Activated naive CD4-positive, alpha-beta T cell treated with anti-CD3 and anti-CD28 coated beads, Interleukin-2, amount 10 ng/mL, durations not matched to agents 7 days and 5 days (primary cell): ENCODE results near the gene VWA3B.

Experiments used
- CTCF ChIA-PET: fragments of 350-600 bp; sonication (Branson Sonifier 250); formaldehyde crosslinking; loops from one replicate; lab custom pipeline; 2021; ENCODE audit warnings: antibody characterized with exemption; lab: Charles Lee
- DNase-seq: peaks from one replicate; pipeline ENCODE4 v3.0.0-alpha.2; 2020
- H3K27ac Mint-ChIP-seq: one replicate; pipeline ENCODE4 v1.8.0; 2021; ENCODE audit warnings: mild to moderate bottlenecking, moderate library complexity, mixed read lengths
- H3K27me3 Mint-ChIP-seq: one replicate; pipeline ENCODE4 v1.8.0; 2021; ENCODE audit warnings: mild to moderate bottlenecking, mixed read lengths
- H3K36me3 Mint-ChIP-seq: one replicate; pipeline ENCODE4 v1.8.0; 2021; ENCODE audit warnings: mixed read lengths
- H3K4me1 Mint-ChIP-seq: one replicate; pipeline ENCODE4 v1.8.0; 2021; ENCODE audit warnings: mixed read lengths
- H3K4me3 Mint-ChIP-seq: one replicate; pipeline ENCODE4 v1.8.0; 2021; ENCODE audit warnings: mild to moderate bottlenecking, moderate library complexity, mixed read lengths
- H3K9me3 Mint-ChIP-seq: one replicate; pipeline ENCODE4 v1.8.0; 2021; ENCODE audit warnings: mixed read lengths

VWA3B gene

GRCh38 chr2:98359986-98360385 lies 273.0 kb downstream of the VWA3B start:
- CTCF ChIA-PET = no interaction called here
- no peaks in the 10 kb centered on the region for H3K9me3 Mint-ChIP-seq
- H3K4me1 Mint-ChIP-seq = no peaks in the 10 kb centered on the region
- H3K27me3 Mint-ChIP-seq = peaks cover 31% of the 10 kb centered on the region
- no peak overlapping the region for H3K27ac Mint-ChIP-seq
- no peaks in the 10 kb centered on the region for H3K36me3 Mint-ChIP-seq
- H3K4me3 Mint-ChIP-seq = no peak overlapping the region
- DNase-seq = no peak
